Measurements from ENCODE around the gene NAGPA.

- TF ChIP-seq, protein P1, sequence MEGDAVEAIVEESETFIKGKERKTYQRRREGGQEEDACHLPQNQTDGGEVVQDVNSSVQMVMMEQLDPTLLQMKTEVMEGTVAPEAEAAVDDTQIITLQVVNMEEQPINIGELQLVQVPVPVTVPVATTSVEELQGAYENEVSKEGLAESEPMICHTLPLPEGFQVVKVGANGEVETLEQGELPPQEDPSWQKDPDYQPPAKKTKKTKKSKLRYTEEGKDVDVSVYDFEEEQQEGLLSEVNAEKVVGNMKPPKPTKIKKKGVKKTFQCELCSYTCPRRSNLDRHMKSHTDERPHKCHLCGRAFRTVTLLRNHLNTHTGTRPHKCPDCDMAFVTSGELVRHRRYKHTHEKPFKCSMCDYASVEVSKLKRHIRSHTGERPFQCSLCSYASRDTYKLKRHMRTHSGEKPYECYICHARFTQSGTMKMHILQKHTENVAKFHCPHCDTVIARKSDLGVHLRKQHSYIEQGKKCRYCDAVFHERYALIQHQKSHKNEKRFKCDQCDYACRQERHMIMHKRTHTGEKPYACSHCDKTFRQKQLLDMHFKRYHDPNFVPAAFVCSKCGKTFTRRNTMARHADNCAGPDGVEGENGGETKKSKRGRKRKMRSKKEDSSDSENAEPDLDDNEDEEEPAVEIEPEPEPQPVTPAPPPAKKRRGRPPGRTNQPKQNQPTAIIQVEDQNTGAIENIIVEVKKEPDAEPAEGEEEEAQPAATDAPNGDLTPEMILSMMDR (conservative IDR thresholded peaks at IDR 0.05; ENCODE audit: low read depth, low read length), result no peak
- TF ChIP-seq EZH2 (IDR thresholded peaks at IDR 0.05; ENCODE audit: borderline replicate concordance, low read depth, low read length, poor library complexity, severe bottlenecking), result no peak
Observed at GRCh38 chr16:5066511-5066910, 32.8 kb upstream of the NAGPA start.
